Karpas-422 (cell line): ENCODE measurements around the gene NKAIN2. TPM values are rescaled to one million over a fixed set of nuclear protein-coding genes. Genes with fewer than 3 reads are reported as not detected.

Experiments used
- total RNA-seq: library from RNA; depleted of rRNA; stranded (reverse); fragments of >200 nt; shearing (Covaris generic); gene quantifications from 2 replicates; pipeline ENCODE4 v1.2.3, GENCODE V29; 2014; ENCODE audit warnings: low replicate concordance; rRNA removed

NKAIN2 gene
- total RNA-seq, 1 experiment from 2014 or later = not detected

Other genes starting within 250 kb of the NKAIN2 start
- not detected in 2 replicates for gene TRDN, start 166.9 kb upstream of the NKAIN2 start, total RNA-seq